PC-3 (cell line): Measurements from ENCODE around the gene GP2. TPM values are rescaled to one million over a fixed set of nuclear protein-coding genes. Genes with fewer than 3 reads are reported as not detected.

Experiments
- ATAC-seq: fragments of 200-7000 bp; cut with Tn5 transposase; 2 replicates; pipeline ENCODE4 v1.9.1; 2020; ENCODE audit warnings: mild to moderate bottlenecking, moderate library complexity
- BruUV-seq: library from RNA; stranded (reverse); fragments of 400-500 nt; replicated peaks from 2 replicates; lab custom pipeline; 2021; lab: Mats Ljungman, UMichigan
- CTCF ChIA-PET: fragments of 300-600 bp; sonication (Branson Sonifier 250); formaldehyde crosslinking; loops from one replicate; lab custom pipeline; 2022; ENCODE audit warnings: antibody characterized with exemption; lab: Charles Lee
- POLR2A ChIA-PET: fragments of 300-600 bp; sonication (Branson Sonifier 250); formaldehyde crosslinking; loops from one replicate; lab custom pipeline; 2022; ENCODE audit warnings: antibody characterized with exemption; ENCODE audit not compliant: unreplicated experiment; lab: Charles Lee
- DNase-seq: peaks from one replicate; pipeline ENCODE4 v3.0.0-alpha.2; 2015
- H2AFZ ChIP-seq: fragments of 300-600 bp; sonication (generic); 2 replicates; pipeline ENCODE4 v1.6.0; 2016; ENCODE audit warnings: antibody characterized with exemption, low read length
- H3F3A ChIP-seq: fragments of 300-600 bp; sonication (generic); one replicate; pipeline ENCODE4 v1.6.0; 2017; ENCODE audit warnings: antibody characterized with exemption, low read length, control low read depth, mild to moderate bottlenecking; ENCODE audit not compliant: unreplicated experiment
- H3K27ac ChIP-seq: fragments of 300-600 bp; sonication (generic); 2 replicates; pipeline ENCODE4 v1.5.1; 2016; ENCODE audit warnings: mild to moderate bottlenecking, low read length
- H3K27me3 ChIP-seq: fragments of 300-600 bp; sonication (generic); 2 replicates; pipeline ENCODE4 v1.6.1; 2016; ENCODE audit warnings: low read length, mixed read lengths
- H3K36me3 ChIP-seq: fragments of 300-600 bp; sonication (generic); 2 replicates; pipeline ENCODE4 v1.6.1; 2016; ENCODE audit warnings: low read depth, mixed run types, low read length, mixed read lengths
- H3K4me1 ChIP-seq: fragments of 300-600 bp; sonication (generic); 2 replicates; pipeline ENCODE4 v1.5.1; 2016; ENCODE audit warnings: low read length; ENCODE audit not compliant: insufficient read depth
- H3K4me2 ChIP-seq: fragments of 300-600 bp; sonication (generic); 2 replicates; pipeline ENCODE4 v1.6.0; 2016; ENCODE audit warnings: low read length
- H3K4me3 ChIP-seq: fragments of 300-600 bp; sonication (generic); 2 replicates; pipeline ENCODE4 v1.5.1; 2016; ENCODE audit warnings: mild to moderate bottlenecking, low read length, mixed read lengths
- H3K79me2 ChIP-seq: fragments of 300-600 bp; sonication (generic); 2 replicates; pipeline ENCODE4 v1.6.1; 2017; ENCODE audit warnings: low read length, mixed read lengths
- H3K9ac ChIP-seq: fragments of 300-600 bp; sonication (generic); 2 replicates; pipeline ENCODE4 v1.6.0; 2016; ENCODE audit warnings: mild to moderate bottlenecking, low read length
- H3K9me2 ChIP-seq: fragments of 300-600 bp; sonication (generic); replicated peaks from 2 replicates; pipeline ENCODE4 v1.6.1; 2016; ENCODE audit warnings: mixed run types, low read length, mixed read lengths
- H3K9me3 ChIP-seq: fragments of 300-600 bp; sonication (generic); 2 replicates; pipeline ENCODE4 v1.6.1; 2016; ENCODE audit warnings: low read length, mixed read lengths
- H4K20me1 ChIP-seq: fragments of 300-600 bp; sonication (generic); 2 replicates; pipeline ENCODE4 v1.6.1; 2016; ENCODE audit warnings: low read length, mixed read lengths
- CTCF ChIP-seq: fragments of 300-600 bp; sonication (generic); conservative IDR thresholded peaks from 2 replicates; pipeline ENCODE4 v1.5.1; 2017; ENCODE audit warnings: antibody characterized with exemption, low read depth, mild to moderate bottlenecking, low read length
- EZH2 ChIP-seq: fragments of 300-600 bp; sonication (generic); IDR thresholded peaks from one replicate; pipeline ENCODE4 v1.6.1; 2017; ENCODE audit warnings: antibody characterized with exemption, mild to moderate bottlenecking, low read length; ENCODE audit not compliant: unreplicated experiment
- EZH2phosphoT487 ChIP-seq: fragments of 300-600 bp; sonication (generic); IDR thresholded peaks from 2 replicates; pipeline ENCODE4 v1.6.1; 2018; ENCODE audit warnings: mild to moderate bottlenecking, antibody characterized with exemption, low read length, borderline replicate concordance
- intact Hi-C: fragments of 100-400 bp; cut with micrococcal nuclease; formaldehyde crosslinking; loops from 2 replicates; pipeline ENCODE4 v1.9.0; 2023
- total RNA-seq: library from RNA; depleted of rRNA; stranded (reverse); fragments of >200 nt; gene quantifications from 2 replicates; pipeline ENCODE4 v1.2.3, GENCODE V29; 2014

GP2 gene
- total RNA-seq, 1 experiment from 2014 or later = not detected

GRCh38 chr16:20349615-20350014 lies 22.3 kb upstream of the GP2 start:
- intact Hi-C loops = no loop called here
- no peak overlapping the region for H3K9ac ChIP-seq
- no TSS peak for BruUV-seq
- H3K4me1 ChIP-seq = no peaks in the 10 kb centered on the region
- no peak overlapping the region for H3K27ac ChIP-seq
- H2AFZ ChIP-seq = no peak overlapping the region
- H3K9me2 ChIP-seq = no peaks in the 10 kb centered on the region
- ChIA-PET POLR2A (no interaction called here), CTCF (no interaction called here)
- no peak for ATAC-seq
- no peaks in the 10 kb centered on the region for H4K20me1 ChIP-seq
- no peaks in the 10 kb centered on the region for H3K9me3 ChIP-seq
- no peaks in the 10 kb centered on the region for H3K27me3 ChIP-seq
- H3K79me2 ChIP-seq = no peaks in the 10 kb centered on the region
- H3F3A ChIP-seq = no peaks in the 10 kb centered on the region
- TF ChIP-seq CTCF = no peak; the same call in 1 of the 2 replicates
- TF ChIP-seq EZH2 = no peak
- TF ChIP-seq EZH2phosphoT487 = no peak
- DNase-seq = no peak
- H3K36me3 ChIP-seq = no peaks in the 10 kb centered on the region
- H3K4me3 ChIP-seq = no peak overlapping the region
- H3K4me2 ChIP-seq = no peak overlapping the region

- no TSS peak for BruUV-seq
- ATAC-seq (no peak), DNase-seq (no peak)
- H3K9me2 ChIP-seq = no peaks in the 10 kb centered on the region
- no peaks in the 10 kb centered on the region for H3K27me3 ChIP-seq
- H4K20me1 ChIP-seq = no peaks in the 10 kb centered on the region
- POLR2A ChIA-PET = no interaction called here
- no peak overlapping the region for H3K9ac ChIP-seq
- H3K9me3 ChIP-seq = no peaks in the 10 kb centered on the region
- no peak overlapping the region for H2AFZ ChIP-seq
- intact Hi-C loops = no loop called here
- no peaks in the 10 kb centered on the region for H3K36me3 ChIP-seq
- CTCF ChIA-PET = no interaction called here
- no peak overlapping the region for H3K4me3 ChIP-seq
- H3K4me1 ChIP-seq = no peaks in the 10 kb centered on the region
- no peak overlapping the region for H3K27ac ChIP-seq
- H3K4me2 ChIP-seq = no peak overlapping the region
- no peaks in the 10 kb centered on the region for H3K79me2 ChIP-seq
- TF ChIP-seq EZH2 (no peak), CTCF (no peak), EZH2phosphoT487 (no peak)
- no peaks in the 10 kb centered on the region for H3F3A ChIP-seq
Observed at GRCh38 chr16:20348365-20349185, 21.3 kb upstream of the GP2 start.
